Renal cortical epithelial cell (primary cell): ENCODE data around the gene NCK2. TPM values are rescaled to one million over a fixed set of nuclear protein-coding genes. Genes with fewer than 3 reads are reported as not detected.

ENCODE experiments used
- DNase-seq: peaks from one replicate; pipeline ENCODE4 v3.0.0-alpha.2; 2011; ENCODE audit warnings: low read depth
- total RNA-seq: library from RNA; depleted of rRNA; stranded (reverse); fragments of >200 nt; gene quantifications from 2 replicates; pipeline ENCODE4 v1.2.3, GENCODE V29; 2014

NCK2 gene
- total RNA-seq, 1 donor from 2014 or later: 65.0 TPM

- no peak for DNase-seq
Measured at GRCh38 chr2:105792561-105792960, 47.8 kb downstream of the NCK2 start.

GRCh38 chr2:105793196-105793975 is 48.7 kb downstream of the NCK2 start:
- no peak for DNase-seq

GRCh38 chr2:105794926-105795574 is 50.3 kb downstream of the NCK2 start:
- no peak for DNase-seq

- DNase-seq: no peak
Measured at GRCh38 chr2:105795575-105795934, 50.8 kb downstream of the NCK2 start.

GRCh38 chr2:105796131-105796638 is 51.5 kb downstream of the NCK2 start:
- no peak for DNase-seq

- no peak for DNase-seq
Measured at GRCh38 chr2:105796791-105797190, 52.1 kb downstream of the NCK2 start.

- DNase-seq: peak; percentile 23
Measured at GRCh38 chr2:105797298-105797819, 52.6 kb downstream of the NCK2 start.

- DNase-seq: no peak
Measured at GRCh38 chr2:105798595-105798994, 53.9 kb downstream of the NCK2 start.

GRCh38 chr2:105800036-105800713 is 55.5 kb downstream of the NCK2 start:
- peak; percentile 79 for DNase-seq

GRCh38 chr2:105800953-105801635 is 56.4 kb downstream of the NCK2 start:
- no peak for DNase-seq

GRCh38 chr2:105801961-105802360 is 57.2 kb downstream of the NCK2 start:
- DNase-seq: no peak

- DNase-seq: no peak
Measured at GRCh38 chr2:105802587-105802986, 57.9 kb downstream of the NCK2 start.

GRCh38 chr2:105803337-105803736 is 58.6 kb downstream of the NCK2 start:
- peak; percentile 51 for DNase-seq

- no peak for DNase-seq
Measured at GRCh38 chr2:105803773-105804172, 59.1 kb downstream of the NCK2 start.

- DNase-seq: no peak
Measured at GRCh38 chr2:105804266-105804665, 59.6 kb downstream of the NCK2 start.

GRCh38 chr2:105806996-105807395 is 62.3 kb downstream of the NCK2 start:
- DNase-seq: no peak

GRCh38 chr2:105808423-105809096 is 63.8 kb downstream of the NCK2 start:
- no peak for DNase-seq

GRCh38 chr2:105809097-105809473 is 64.4 kb downstream of the NCK2 start:
- peak; percentile 19 for DNase-seq

GRCh38 chr2:105809723-105810122 is 65.0 kb downstream of the NCK2 start:
- DNase-seq: no peak

GRCh38 chr2:105812180-105813044 is 67.7 kb downstream of the NCK2 start:
- DNase-seq: peak; percentile 85

GRCh38 chr2:105813045-105813315 is 68.3 kb downstream of the NCK2 start:
- no peak for DNase-seq
